WTC11 (cell line): ENCODE data around the gene IGFBPL1. TPM values are rescaled to one million over a fixed set of nuclear protein-coding genes. Genes with fewer than 3 reads are reported as not detected.

Source experiments
- ATAC-seq: fragments of 200-7000 bp; cut with Tn5 transposase; 2 replicates; pipeline ENCODE4 v1.10.0; 2021; ENCODE audit warnings: mild to moderate bottlenecking, moderate library complexity
- CTCF ChIA-PET: fragments of 300-600 bp; sonication (Branson Sonifier 250); formaldehyde crosslinking; loops from one replicate; lab custom pipeline; 2021; ENCODE audit warnings: antibody characterized with exemption; lab: Charles Lee
- POLR2A ChIA-PET: fragments of 350-600 bp; sonication (Branson Sonifier 250); formaldehyde crosslinking; loops from one replicate; lab custom pipeline; 2021; ENCODE audit warnings: antibody characterized with exemption; lab: Charles Lee
- DNase-seq: peaks from one replicate; pipeline ENCODE4 v3.0.0; 2021; ENCODE audit warnings: low spot score
- H3K27ac Mint-ChIP-seq: 2 replicates; pipeline ENCODE4 v1.8.0; 2021; ENCODE audit warnings: mixed read lengths
- H3K27me3 Mint-ChIP-seq: 2 replicates; pipeline ENCODE4 v1.8.0; 2021; ENCODE audit warnings: low read depth, mild to moderate bottlenecking, moderate library complexity, mixed read lengths
- H3K36me3 Mint-ChIP-seq: 2 replicates; pipeline ENCODE4 v1.8.0; 2021; ENCODE audit warnings: mixed read lengths
- H3K4me1 Mint-ChIP-seq: 2 replicates; pipeline ENCODE4 v1.8.0; 2022; ENCODE audit warnings: mixed read lengths
- H3K4me3 Mint-ChIP-seq: 2 replicates; pipeline ENCODE4 v1.8.0; 2021; ENCODE audit warnings: mild to moderate bottlenecking, moderate library complexity, mixed read lengths
- H3K9me3 Mint-ChIP-seq: 2 replicates; pipeline ENCODE4 v1.8.0; 2021; ENCODE audit warnings: mixed read lengths
- ATF1 ChIP-seq: sonication (generic); formaldehyde crosslinking; IDR thresholded peaks from 2 replicates; pipeline ENCODE4 v1.8.1; 2023; ENCODE audit warnings: mild to moderate bottlenecking, moderate library complexity, missing genetic modification reagents
- CBFB ChIP-seq: sonication (generic); formaldehyde crosslinking; IDR thresholded peaks from 2 replicates; pipeline ENCODE4 v1.8.1; 2022; ENCODE audit warnings: mild to moderate bottlenecking, low read depth, missing genetic modification reagents
- CREB1 ChIP-seq: sonication (generic); formaldehyde crosslinking; IDR thresholded peaks from 2 replicates; pipeline ENCODE4 v1.8.0; 2023; ENCODE audit warnings: mild to moderate bottlenecking, missing genetic modification reagents
- EMX1 ChIP-seq: fragments of 250-450 bp; sonication (Bioruptor Pico); IDR thresholded peaks from 2 replicates; pipeline ENCODE4 v1.8.0; 2021; ENCODE audit warnings: mild to moderate bottlenecking
- ETV6 ChIP-seq: sonication (generic); formaldehyde crosslinking; IDR thresholded peaks from 2 replicates; pipeline ENCODE4 v1.8.1; 2022; ENCODE audit warnings: mild to moderate bottlenecking, missing genetic modification reagents
- FOXK1 ChIP-seq: sonication (generic); formaldehyde crosslinking; IDR thresholded peaks from 2 replicates; pipeline ENCODE4 v1.8.0; 2022; ENCODE audit warnings: mild to moderate bottlenecking, moderate library complexity, missing genetic modification reagents
- GABPB1 ChIP-seq: sonication (generic); formaldehyde crosslinking; IDR thresholded peaks from 2 replicates; pipeline ENCODE4 v1.8.1; 2023; ENCODE audit warnings: mild to moderate bottlenecking, missing genetic modification reagents
- NFATC4 ChIP-seq: fragments of 250-450 bp; sonication (Bioruptor Pico); IDR thresholded peaks from 2 replicates; pipeline ENCODE4 v1.9.0; 2021; ENCODE audit warnings: mild to moderate bottlenecking
- NR1H2 ChIP-seq: sonication (generic); formaldehyde crosslinking; IDR thresholded peaks from 2 replicates; pipeline ENCODE4 v1.9.0; 2021; ENCODE audit warnings: mild to moderate bottlenecking, moderate library complexity, missing genetic modification reagents
- NR2C2 ChIP-seq: sonication (generic); formaldehyde crosslinking; IDR thresholded peaks from 2 replicates; pipeline ENCODE4 v1.8.0; 2022; ENCODE audit warnings: mild to moderate bottlenecking, missing genetic modification reagents
- RORB ChIP-seq: fragments of 250-450 bp; sonication (Bioruptor Pico); IDR thresholded peaks from 2 replicates; pipeline ENCODE4 v1.9.0; 2021; ENCODE audit warnings: mild to moderate bottlenecking
- SMAD3 ChIP-seq: sonication (generic); formaldehyde crosslinking; IDR thresholded peaks from 2 replicates; pipeline ENCODE4 v1.8.0; 2022; ENCODE audit warnings: missing genetic modification reagents, mild to moderate bottlenecking, borderline replicate concordance
- TEAD4 ChIP-seq: sonication (generic); formaldehyde crosslinking; IDR thresholded peaks from 2 replicates; pipeline ENCODE4 v1.8.0; 2022; ENCODE audit warnings: mild to moderate bottlenecking, missing genetic modification reagents
- TP53 ChIP-seq: sonication (generic); formaldehyde crosslinking; IDR thresholded peaks from 2 replicates; pipeline ENCODE4 v1.8.1; 2023; ENCODE audit warnings: mild to moderate bottlenecking, missing genetic modification reagents
- ZNF121 ChIP-seq: sonication (generic); formaldehyde crosslinking; IDR thresholded peaks from 2 replicates; pipeline ENCODE4 v1.8.0; 2023; ENCODE audit warnings: missing genetic modification reagents
- ZNF219 ChIP-seq: sonication (generic); formaldehyde crosslinking; IDR thresholded peaks from 2 replicates; pipeline ENCODE4 v1.8.0; 2023; ENCODE audit warnings: missing genetic modification reagents, mild to moderate bottlenecking, borderline replicate concordance
- ZNF232 ChIP-seq: sonication (generic); formaldehyde crosslinking; IDR thresholded peaks from 2 replicates; pipeline ENCODE4 v1.8.0; 2022; ENCODE audit warnings: mild to moderate bottlenecking, missing genetic modification reagents
- ZNF317 ChIP-seq: sonication (generic); formaldehyde crosslinking; IDR thresholded peaks from 2 replicates; pipeline ENCODE4 v1.8.1; 2023; ENCODE audit warnings: low read depth, mild to moderate bottlenecking, moderate library complexity, missing genetic modification reagents, borderline replicate concordance
- total RNA-seq: library from RNA; stranded (reverse); gene quantifications from 3 replicates; pipeline ENCODE4 v1.2.3, GENCODE V29; 2021
- TF ChIP-seq, protein P1 (sequence below): sonication (generic); formaldehyde crosslinking; IDR thresholded peaks from 2 replicates; pipeline ENCODE4 v1.8.0; 2022; ENCODE audit warnings: mild to moderate bottlenecking, missing genetic modification reagents
- TF ChIP-seq, protein P2 (sequence below): fragments of 250-450 bp; sonication (Bioruptor Pico); IDR thresholded peaks from 2 replicates; pipeline ENCODE4 v1.9.0; 2021; ENCODE audit warnings: moderate library complexity, mild to moderate bottlenecking, inconsistent platforms, borderline replicate concordance
- TF ChIP-seq, protein P3 (sequence below): sonication (generic); formaldehyde crosslinking; IDR thresholded peaks from 2 replicates; pipeline ENCODE4 v1.8.0; 2023; ENCODE audit warnings: missing genetic modification reagents, mild to moderate bottlenecking, borderline replicate concordance

The IGFBPL1 gene
- total RNA-seq, 1 experiment from 2014 or later: 36.7 TPM

DNA sequence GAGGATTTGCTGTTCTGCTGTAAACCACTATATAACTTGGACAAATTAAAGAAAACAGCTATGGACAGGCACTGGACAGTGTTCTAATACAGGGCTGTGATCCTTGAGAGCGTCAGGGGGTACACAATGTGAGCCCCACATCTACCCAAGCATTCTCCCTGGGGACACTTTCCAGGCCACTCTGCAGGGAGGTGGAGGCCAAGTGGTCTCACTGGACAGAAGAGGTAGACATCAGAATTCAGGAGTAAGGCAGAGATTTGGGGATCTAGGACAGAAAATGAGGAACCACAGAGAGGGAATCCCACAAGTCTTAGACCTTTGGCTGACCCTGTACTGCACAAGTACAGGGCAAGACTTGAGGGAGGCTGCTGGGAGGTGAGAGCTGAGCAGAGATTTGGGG lies 3.8 kb upstream of the IGFBPL1 start (continued):
- TF ChIP-seq, protein P1, sequence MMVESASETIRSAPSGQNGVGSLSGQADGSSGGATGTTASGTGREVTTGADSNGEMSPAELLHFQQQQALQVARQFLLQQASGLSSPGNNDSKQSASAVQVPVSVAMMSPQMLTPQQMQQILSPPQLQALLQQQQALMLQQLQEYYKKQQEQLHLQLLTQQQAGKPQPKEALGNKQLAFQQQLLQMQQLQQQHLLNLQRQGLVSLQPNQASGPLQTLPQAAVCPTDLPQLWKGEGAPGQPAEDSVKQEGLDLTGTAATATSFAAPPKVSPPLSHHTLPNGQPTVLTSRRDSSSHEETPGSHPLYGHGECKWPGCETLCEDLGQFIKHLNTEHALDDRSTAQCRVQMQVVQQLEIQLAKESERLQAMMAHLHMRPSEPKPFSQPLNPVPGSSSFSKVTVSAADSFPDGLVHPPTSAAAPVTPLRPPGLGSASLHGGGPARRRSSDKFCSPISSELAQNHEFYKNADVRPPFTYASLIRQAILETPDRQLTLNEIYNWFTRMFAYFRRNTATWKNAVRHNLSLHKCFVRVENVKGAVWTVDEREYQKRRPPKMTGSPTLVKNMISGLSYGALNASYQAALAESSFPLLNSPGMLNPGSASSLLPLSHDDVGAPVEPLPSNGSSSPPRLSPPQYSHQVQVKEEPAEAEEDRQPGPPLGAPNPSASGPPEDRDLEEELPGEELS (CRISPR knock-in tag): no peak
- no peak for TF ChIP-seq NR2C2 (CRISPR knock-in tag)
- TF ChIP-seq, all 79 proteins: peak for 0

DNA sequence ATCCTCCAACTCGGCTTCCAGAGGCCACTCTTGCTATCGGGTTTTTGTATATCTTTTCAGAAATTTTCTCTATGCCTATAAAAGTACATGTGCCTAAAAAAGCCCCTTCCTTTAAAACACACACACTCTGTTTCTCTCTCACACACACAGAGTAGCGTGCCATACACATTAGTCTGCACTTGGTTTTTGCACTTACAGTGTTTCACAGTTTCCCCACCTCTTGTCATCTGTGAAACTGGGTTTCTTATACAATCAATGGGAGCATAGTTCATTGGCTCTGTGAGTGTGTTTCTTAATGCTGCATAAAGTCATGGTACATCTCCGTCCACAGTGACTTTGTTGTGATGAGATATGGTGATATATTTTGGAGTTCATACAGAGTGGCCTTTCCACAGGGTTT lies 664 bp upstream of the IGFBPL1 start:
- H3K4me3 Mint-ChIP-seq: peak overlapping the region; percentile 51
- TF ChIP-seq GABPB1 (CRISPR knock-in tag) (no peak), ZNF232 (CRISPR knock-in tag) (no peak), NR1H2 (CRISPR knock-in tag) (no peak), NR2C2 (CRISPR knock-in tag) (no peak), CBFB (no peak), ATF1 (CRISPR knock-in tag) (no peak), TP53 (CRISPR knock-in tag) (no peak)
- TF ChIP-seq, protein P2, sequence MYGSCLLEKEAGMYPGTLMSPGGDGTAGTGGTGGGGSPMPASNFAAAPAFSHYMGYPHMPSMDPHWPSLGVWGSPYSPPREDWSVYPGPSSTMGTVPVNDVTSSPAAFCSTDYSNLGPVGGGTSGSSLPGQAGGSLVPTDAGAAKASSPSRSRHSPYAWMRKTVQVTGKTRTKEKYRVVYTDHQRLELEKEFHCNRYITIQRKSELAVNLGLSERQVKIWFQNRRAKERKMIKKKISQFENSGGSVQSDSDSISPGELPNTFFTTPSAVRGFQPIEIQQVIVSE (CRISPR knock-in tag): no peak
- TF ChIP-seq, protein P3, sequence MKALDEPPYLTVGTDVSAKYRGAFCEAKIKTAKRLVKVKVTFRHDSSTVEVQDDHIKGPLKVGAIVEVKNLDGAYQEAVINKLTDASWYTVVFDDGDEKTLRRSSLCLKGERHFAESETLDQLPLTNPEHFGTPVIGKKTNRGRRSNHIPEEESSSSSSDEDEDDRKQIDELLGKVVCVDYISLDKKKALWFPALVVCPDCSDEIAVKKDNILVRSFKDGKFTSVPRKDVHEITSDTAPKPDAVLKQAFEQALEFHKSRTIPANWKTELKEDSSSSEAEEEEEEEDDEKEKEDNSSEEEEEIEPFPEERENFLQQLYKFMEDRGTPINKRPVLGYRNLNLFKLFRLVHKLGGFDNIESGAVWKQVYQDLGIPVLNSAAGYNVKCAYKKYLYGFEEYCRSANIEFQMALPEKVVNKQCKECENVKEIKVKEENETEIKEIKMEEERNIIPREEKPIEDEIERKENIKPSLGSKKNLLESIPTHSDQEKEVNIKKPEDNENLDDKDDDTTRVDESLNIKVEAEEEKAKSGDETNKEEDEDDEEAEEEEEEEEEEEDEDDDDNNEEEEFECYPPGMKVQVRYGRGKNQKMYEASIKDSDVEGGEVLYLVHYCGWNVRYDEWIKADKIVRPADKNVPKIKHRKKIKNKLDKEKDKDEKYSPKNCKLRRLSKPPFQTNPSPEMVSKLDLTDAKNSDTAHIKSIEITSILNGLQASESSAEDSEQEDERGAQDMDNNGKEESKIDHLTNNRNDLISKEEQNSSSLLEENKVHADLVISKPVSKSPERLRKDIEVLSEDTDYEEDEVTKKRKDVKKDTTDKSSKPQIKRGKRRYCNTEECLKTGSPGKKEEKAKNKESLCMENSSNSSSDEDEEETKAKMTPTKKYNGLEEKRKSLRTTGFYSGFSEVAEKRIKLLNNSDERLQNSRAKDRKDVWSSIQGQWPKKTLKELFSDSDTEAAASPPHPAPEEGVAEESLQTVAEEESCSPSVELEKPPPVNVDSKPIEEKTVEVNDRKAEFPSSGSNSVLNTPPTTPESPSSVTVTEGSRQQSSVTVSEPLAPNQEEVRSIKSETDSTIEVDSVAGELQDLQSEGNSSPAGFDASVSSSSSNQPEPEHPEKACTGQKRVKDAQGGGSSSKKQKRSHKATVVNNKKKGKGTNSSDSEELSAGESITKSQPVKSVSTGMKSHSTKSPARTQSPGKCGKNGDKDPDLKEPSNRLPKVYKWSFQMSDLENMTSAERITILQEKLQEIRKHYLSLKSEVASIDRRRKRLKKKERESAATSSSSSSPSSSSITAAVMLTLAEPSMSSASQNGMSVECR: no peak
- H3K36me3 Mint-ChIP-seq: no peaks in the 10 kb centered on the region
- no peak for ATAC-seq
- H3K27me3 Mint-ChIP-seq: peaks cover 52% of the 10 kb centered on the region
- no peak for DNase-seq
- POLR2A ChIA-PET: no interaction called here
- CTCF ChIA-PET: no interaction called here
- no peak overlapping the region for H3K27ac Mint-ChIP-seq
- H3K4me1 Mint-ChIP-seq: peaks cover 48% of the 10 kb centered on the region
- 0 out of 2 replicates have a peak, but pooled peaks cover 1% of the 10 kb centered on the region for H3K9me3 Mint-ChIP-seq

DNA sequence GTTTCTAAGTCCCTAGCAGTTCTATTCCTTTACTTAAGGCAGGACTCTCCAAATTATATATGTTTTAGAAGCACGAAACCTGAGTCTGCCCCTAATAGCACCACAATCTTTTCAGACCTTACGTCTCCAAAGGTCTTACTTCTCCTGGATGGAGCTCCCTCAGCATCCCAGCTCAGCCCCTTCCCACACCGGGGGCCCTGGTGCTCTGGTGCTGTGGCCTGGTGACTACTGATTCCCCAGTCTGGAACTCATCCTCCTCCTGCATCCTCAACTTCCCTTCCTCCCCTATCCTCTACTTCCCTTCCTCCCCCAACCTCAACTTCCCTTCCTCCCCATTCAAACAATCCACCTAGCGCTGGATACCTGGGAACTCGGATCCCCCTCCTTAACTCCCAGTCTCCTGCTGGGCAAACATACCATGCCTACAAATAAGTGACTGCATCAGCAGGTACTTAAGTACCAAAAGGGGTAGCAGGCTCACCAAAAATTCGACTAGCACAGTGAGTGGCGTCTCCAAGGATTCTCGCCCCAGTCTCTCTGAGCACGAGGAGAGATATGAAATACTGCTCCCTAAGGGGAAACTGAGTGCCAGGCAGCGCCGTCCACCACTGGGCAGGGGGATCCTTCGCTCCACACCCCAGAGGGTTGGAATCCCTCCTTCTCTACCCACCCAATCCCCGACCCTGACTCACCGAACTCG lies 831 bp downstream of the IGFBPL1 start:
- CTCF ChIA-PET: no interaction called here

DNA sequence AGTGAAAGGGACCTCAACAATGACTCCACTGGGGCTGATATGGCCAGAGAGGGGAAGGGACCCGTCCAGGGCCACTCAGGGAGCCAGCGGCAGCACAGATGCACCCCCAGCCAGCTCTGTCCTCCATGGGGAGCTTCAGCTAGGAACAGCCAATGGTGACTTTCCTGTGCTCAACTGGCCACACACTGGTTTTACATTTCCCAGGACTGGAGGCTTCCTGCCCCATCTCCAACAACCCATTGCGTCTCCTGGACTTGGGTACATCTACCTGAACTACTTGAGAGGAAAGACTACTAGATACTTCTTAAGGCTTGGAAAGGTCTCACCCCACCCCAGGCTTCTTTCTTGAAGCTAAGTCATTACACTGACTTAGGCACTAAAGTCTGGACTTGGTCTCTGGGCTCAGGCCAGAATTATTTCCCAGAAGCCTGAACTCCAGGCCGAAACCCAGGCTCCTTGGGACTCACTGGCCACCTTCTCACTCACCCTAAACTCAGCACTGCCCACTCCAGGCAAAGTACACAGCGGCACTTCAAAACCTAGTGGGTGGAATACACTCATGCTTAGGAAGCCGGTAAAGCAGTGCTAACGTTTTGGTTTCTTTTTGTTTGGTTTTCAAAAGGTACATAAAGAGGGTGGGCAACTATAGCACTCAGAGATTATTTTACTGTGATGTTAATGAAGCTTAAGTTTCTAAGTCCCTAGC lies 1.5 kb downstream of the IGFBPL1 start:
- H3K27me3 Mint-ChIP-seq: peaks cover 46% of the 10 kb centered on the region
- no peak overlapping the region for H3K27ac Mint-ChIP-seq
- DNase-seq (no peak), ATAC-seq (no peak)
- CTCF ChIA-PET: no interaction called here
- POLR2A ChIA-PET: no interaction called here
- peaks cover 59% of the 10 kb centered on the region for H3K4me1 Mint-ChIP-seq
- H3K9me3 Mint-ChIP-seq: no peaks in the 10 kb centered on the region
- H3K4me3 Mint-ChIP-seq: no peak overlapping the region
- no peaks in the 10 kb centered on the region for H3K36me3 Mint-ChIP-seq
- TF ChIP-seq ZNF219 (CRISPR knock-in tag): no peak
- TF ChIP-seq, protein P3: no peak
- TF ChIP-seq ZNF317 (CRISPR knock-in tag): no peak
- no peak for TF ChIP-seq EMX1 (CRISPR knock-in tag)
- TF ChIP-seq ZNF121: no peak
- TF ChIP-seq NFATC4 (CRISPR knock-in tag): no peak

More for the DNA sequence above, 831 bp downstream of the IGFBPL1 start:
- no peaks in the 10 kb centered on the region for H3K36me3 Mint-ChIP-seq
- H3K4me1 Mint-ChIP-seq: peaks cover 59% of the 10 kb centered on the region
- POLR2A ChIA-PET: no interaction called here
- ATAC-seq (no peak), DNase-seq (no peak)
- peak overlapping the region; percentile 59 for H3K4me3 Mint-ChIP-seq
- no peaks in the 10 kb centered on the region for H3K9me3 Mint-ChIP-seq
- TF ChIP-seq TEAD4 (CRISPR knock-in tag) (no peak), RORB (CRISPR knock-in tag) (no peak), ETV6 (peak; percentile 90; the same call in 1 of the 2 replicates), CREB1 (CRISPR knock-in tag) (0 out of 2 replicates have a peak, but pooled peaks have one; percentile 31), SMAD3 (peak; percentile 79; the same call in 1 of the 2 replicates), FOXK1 (CRISPR knock-in tag) (no peak)
- no peak overlapping the region for H3K27ac Mint-ChIP-seq
- peaks cover 52% of the 10 kb centered on the region for H3K27me3 Mint-ChIP-seq
